Neuronal stem cell (in vitro differentiated cells): Measurements from ENCODE around the gene COL5A2.

Experiments
- DNase-seq: peaks from one replicate; pipeline ENCODE4 v3.0.0-alpha.2; 2013; ENCODE audit warnings: low spot score
- H2AFZ ChIP-seq: one replicate; pipeline ENCODE4 v1.6.1; 2013; ENCODE audit warnings: mild to moderate bottlenecking, low read length, inconsistent platforms
- H2AK5ac ChIP-seq: 2 replicates; pipeline ENCODE4 v1.6.1; 2013; ENCODE audit warnings: low read depth, mild to moderate bottlenecking, inconsistent platforms, low read length, moderate library complexity, mixed read lengths
- H2BK120ac ChIP-seq: 2 replicates; pipeline ENCODE4 v1.6.1; 2013; ENCODE audit warnings: low read depth, mild to moderate bottlenecking, inconsistent platforms, low read length, moderate library complexity, mixed read lengths
- H2BK12ac ChIP-seq: one replicate; pipeline ENCODE4 v1.6.1; 2013; ENCODE audit warnings: low read length, inconsistent platforms
- H2BK15ac ChIP-seq: 2 replicates; pipeline ENCODE4 v1.6.1; 2013; ENCODE audit warnings: mild to moderate bottlenecking, low read length, inconsistent platforms, mixed read lengths
- H2BK5ac ChIP-seq: one replicate; pipeline ENCODE4 v1.6.1; 2013; ENCODE audit warnings: inconsistent platforms, mild to moderate bottlenecking, low read length, moderate library complexity
- H3K14ac ChIP-seq: one replicate; pipeline ENCODE4 v1.6.1; 2013; ENCODE audit warnings: low read length, inconsistent platforms
- H3K18ac ChIP-seq: 2 replicates; pipeline ENCODE4 v1.6.1; 2013; ENCODE audit warnings: low read length, inconsistent platforms
- H3K23ac ChIP-seq: 2 replicates; pipeline ENCODE4 v1.6.1; 2013; ENCODE audit warnings: low read depth, mild to moderate bottlenecking, mixed read lengths, low read length, inconsistent platforms; ENCODE audit not compliant: poor library complexity
- H3K27ac ChIP-seq: replicated peaks from 3 replicates; pipeline ENCODE4 v1.5.1; 2013; ENCODE audit warnings: low read length, inconsistent platforms
- H3K27me3 ChIP-seq, 3 experiments: 2 replicates each; pipeline ENCODE4 v1.6.1; 2013; ENCODE audit warnings: low read length in 3 of 3, mild to moderate bottlenecking in 2 of 3, inconsistent platforms in 1 of 3, low read depth in 1 of 3, mixed read lengths in 1 of 3, moderate library complexity in 1 of 3; ENCODE audit not compliant: control insufficient read depth in 3 of 3, insufficient read depth in 3 of 3
- H3K36me3 ChIP-seq, 2 donors: replicated peaks in 1 of 2; 2 replicates each; pipeline ENCODE4 v1.6.1; 2013; ENCODE audit warnings: low read length in 2 of 2; ENCODE audit not compliant: control insufficient read depth in 2 of 2, insufficient read depth in 2 of 2
- H3K4ac ChIP-seq: 2 replicates; pipeline ENCODE4 v1.6.1; 2013; ENCODE audit warnings: inconsistent platforms, mild to moderate bottlenecking, low read length, moderate library complexity
- H3K4me1 ChIP-seq, 2 donors: 1 replicate in 1 of 2; 2 replicates in 1 of 2; pipeline ENCODE4 v1.6.1; 2013; ENCODE audit warnings: low read length in 2 of 2, low read depth in 1 of 2; ENCODE audit not compliant: control insufficient read depth in 2 of 2, insufficient read depth in 1 of 2
- H3K4me2 ChIP-seq: one replicate; pipeline ENCODE4 v1.6.1; 2013; ENCODE audit warnings: mild to moderate bottlenecking, low read length, inconsistent platforms; ENCODE audit not compliant: insufficient read depth, poor library complexity, severe bottlenecking
- H3K4me3 ChIP-seq, 2 donors: 2 replicates each; pipeline ENCODE4 v1.5.1; 2013; ENCODE audit warnings: low read length in 2 of 2, mild to moderate bottlenecking in 2 of 2, inconsistent platforms in 1 of 2, moderate library complexity in 1 of 2
- H3K79me1 ChIP-seq: one replicate; pipeline ENCODE4 v1.6.1; 2013; ENCODE audit warnings: low read depth, mild to moderate bottlenecking, inconsistent platforms, low read length, moderate library complexity
- H3K9ac ChIP-seq: one replicate; pipeline ENCODE4 v1.6.1; 2013; ENCODE audit warnings: mild to moderate bottlenecking, low read depth, low read length, inconsistent platforms; ENCODE audit not compliant: poor library complexity
- H3K9me3 ChIP-seq, 2 donors: replicated peaks in 1 of 2; 2 replicates each; pipeline versions ENCODE3 to v1.6.1; 2013; ENCODE audit warnings: low read length in 2 of 2, mild to moderate bottlenecking in 2 of 2, inconsistent platforms in 1 of 2, low read depth in 1 of 2, mixed read lengths in 1 of 2, moderate library complexity in 1 of 2; ENCODE audit not compliant: control insufficient read depth in 2 of 2, insufficient read depth in 1 of 2
- H4K8ac ChIP-seq: one replicate; pipeline ENCODE4 v1.6.1; 2013; ENCODE audit warnings: low read depth, mild to moderate bottlenecking, inconsistent platforms, low read length, moderate library complexity
- H4K91ac ChIP-seq: one replicate; pipeline ENCODE4 v1.6.1; 2013; ENCODE audit warnings: low read length, low read depth, mild to moderate bottlenecking, inconsistent platforms; ENCODE audit not compliant: poor library complexity
- WGBS, 2 donors: extraction: QIAGEN DNeasy Blood & Tissue Kit; methylation state at CpG; one replicate each; pipeline ENCODE4 v1.1.7; 2013; ENCODE audit warnings: missing lambda C conversion rate in 2 of 2, mixed read lengths in 1 of 2; ENCODE audit not compliant: insufficient read length in 2 of 2, insufficient replicate concordance in 1 of 2; ENCODE audit errors: extremely low coverage in 2 of 2; 5-methylcytosine and 5-hydroxymethylcytosine counted together

COL5A2 gene

GRCh38 chr2:189048189-189048588, 131.4 kb downstream of the COL5A2 start:
- WGBS, 2 donors = no CpG with 5 or more reads among the region's 3 CpGs
- no peak overlapping the region for H3K23ac ChIP-seq

GRCh38 chr2:189047171-189047888, 132.2 kb downstream of the COL5A2 start:
- Histone ChIP-seq H3K14ac (no peak overlapping the region), H2BK15ac (no peak overlapping the region), H3K27ac (no peak overlapping the region), H3K36me3 (peaks cover 2 to 15% of the 10 kb centered on the region in 2 donors), H3K9ac (no peak overlapping the region), H3K4me1 (peaks cover 0 to 1% of the 10 kb centered on the region in 2 donors), H3K4me3 (no peak overlapping the region), H3K9me3 (no peaks in the 10 kb centered on the region), H4K8ac (no peak overlapping the region), H3K79me1 (no peaks in the 10 kb centered on the region), H3K18ac (no peak overlapping the region), H2BK12ac (no peak overlapping the region), H3K4ac (no peak overlapping the region), H2BK5ac (no peak overlapping the region), H2AK5ac (no peak overlapping the region), H4K91ac (no peak overlapping the region), H2AFZ (no peak overlapping the region), H2BK120ac (no peak overlapping the region), H3K4me2 (no peak overlapping the region), H3K27me3 (no peaks in the 10 kb centered on the region), H3K23ac (no peak overlapping the region)
- no peak for DNase-seq
- no CpG with 5 or more reads among the region's 4 CpGs for WGBS, 2 donors

More at GRCh38 chr2:189048189-189048588, 131.4 kb downstream of the COL5A2 start:
- no peak overlapping the region for H2BK15ac ChIP-seq
- no peaks in the 10 kb centered on the region for H3K27me3 ChIP-seq
- H3K4ac ChIP-seq = no peak overlapping the region
- H3K14ac ChIP-seq = no peak overlapping the region
- no peak overlapping the region for H3K4me3 ChIP-seq
- H2BK5ac ChIP-seq = no peak overlapping the region
- no peaks in the 10 kb centered on the region for H3K79me1 ChIP-seq
- DNase-seq = no peak
- no peak overlapping the region for H4K8ac ChIP-seq
- H3K18ac ChIP-seq = no peak overlapping the region
- no peaks in the 10 kb centered on the region for H3K9me3 ChIP-seq
- no peak overlapping the region for H4K91ac ChIP-seq
- H2AK5ac ChIP-seq = no peak overlapping the region
- peaks cover 0 to 12% of the 10 kb centered on the region in 2 donors for H3K36me3 ChIP-seq
- H3K4me2 ChIP-seq = no peak overlapping the region
- no peak overlapping the region for H2AFZ ChIP-seq
- H2BK120ac ChIP-seq = no peak overlapping the region
- H3K27ac ChIP-seq = no peak overlapping the region
- peaks cover 0 to 1% of the 10 kb centered on the region in 2 donors for H3K4me1 ChIP-seq
- no peak overlapping the region for H2BK12ac ChIP-seq
- H3K9ac ChIP-seq = no peak overlapping the region

GRCh38 chr2:189046320-189046719, 133.2 kb downstream of the COL5A2 start:
- H3K36me3 ChIP-seq = peaks cover 2 to 13% of the 10 kb centered on the region in 2 donors
- H3K9ac ChIP-seq = no peak overlapping the region
- no peak overlapping the region for H3K27ac ChIP-seq

GRCh38 chr2:189045836-189046235, 133.7 kb downstream of the COL5A2 start:
- Histone ChIP-seq H4K8ac (no peak overlapping the region), H3K23ac (no peak overlapping the region), H2BK15ac (no peak overlapping the region), H3K27me3 (no peaks in the 10 kb centered on the region), H3K14ac (no peak overlapping the region), H3K79me1 (no peaks in the 10 kb centered on the region), H2BK120ac (no peak overlapping the region), H3K18ac (no peak overlapping the region), H2AFZ (no peak overlapping the region), H3K27ac (no peak overlapping the region), H3K4me1 (peaks cover 0 to 1% of the 10 kb centered on the region in 2 donors), H2BK5ac (no peak overlapping the region), H3K9me3 (no peaks in the 10 kb centered on the region), H2AK5ac (no peak overlapping the region), H3K4me3 (no peak overlapping the region), H3K36me3 (peaks cover 2 to 16% of the 10 kb centered on the region in 2 donors), H2BK12ac (no peak overlapping the region), H3K4me2 (no peak overlapping the region), H3K9ac (no peak overlapping the region), H3K4ac (no peak overlapping the region), H4K91ac (no peak overlapping the region)
- WGBS, 2 donors = no CpG with 5 or more reads among the region's 3 CpGs
- no peak for DNase-seq

More at GRCh38 chr2:189046320-189046719, 133.2 kb downstream of the COL5A2 start:
- no peak overlapping the region for H3K18ac ChIP-seq
- peaks cover 0 to 1% of the 10 kb centered on the region in 2 donors for H3K4me1 ChIP-seq
- H2BK120ac ChIP-seq = no peak overlapping the region
- no peak overlapping the region for H4K91ac ChIP-seq
- H2BK15ac ChIP-seq = no peak overlapping the region
- no peak overlapping the region for H4K8ac ChIP-seq
- H3K4me3 ChIP-seq = no peak overlapping the region
- no peaks in the 10 kb centered on the region for H3K79me1 ChIP-seq
- H3K23ac ChIP-seq = no peak overlapping the region
- no peaks in the 10 kb centered on the region for H3K27me3 ChIP-seq
- no peak overlapping the region for H3K4me2 ChIP-seq
- H2AFZ ChIP-seq = no peak overlapping the region
- H2AK5ac ChIP-seq = no peak overlapping the region
- no peak overlapping the region for H3K14ac ChIP-seq
- DNase-seq = no peak
- H2BK12ac ChIP-seq = no peak overlapping the region
- no peaks in the 10 kb centered on the region for H3K9me3 ChIP-seq
- no peak overlapping the region for H2BK5ac ChIP-seq
- H3K4ac ChIP-seq = no peak overlapping the region
- WGBS, 2 donors = no CpG with 5 or more reads among the region's 2 CpGs
